ENCODE data around the gene RPUSD1. TPM values are rescaled to one million over a fixed set of nuclear protein-coding genes. Genes with fewer than 3 reads are reported as not detected.
"Not testable (repeated sequence)": the region's sequence is repeated elsewhere in the genome, so short reads cannot be mapped to it uniquely, and the experiment has no call there.

RPUSD1 gene
- total RNA-seq, 1 donor from 2014 or later: 31.1 TPM

GRCh38 chr16:764184-764750, 23.9 kb downstream of the RPUSD1 start:
- no peak for DNase-seq

DNA sequence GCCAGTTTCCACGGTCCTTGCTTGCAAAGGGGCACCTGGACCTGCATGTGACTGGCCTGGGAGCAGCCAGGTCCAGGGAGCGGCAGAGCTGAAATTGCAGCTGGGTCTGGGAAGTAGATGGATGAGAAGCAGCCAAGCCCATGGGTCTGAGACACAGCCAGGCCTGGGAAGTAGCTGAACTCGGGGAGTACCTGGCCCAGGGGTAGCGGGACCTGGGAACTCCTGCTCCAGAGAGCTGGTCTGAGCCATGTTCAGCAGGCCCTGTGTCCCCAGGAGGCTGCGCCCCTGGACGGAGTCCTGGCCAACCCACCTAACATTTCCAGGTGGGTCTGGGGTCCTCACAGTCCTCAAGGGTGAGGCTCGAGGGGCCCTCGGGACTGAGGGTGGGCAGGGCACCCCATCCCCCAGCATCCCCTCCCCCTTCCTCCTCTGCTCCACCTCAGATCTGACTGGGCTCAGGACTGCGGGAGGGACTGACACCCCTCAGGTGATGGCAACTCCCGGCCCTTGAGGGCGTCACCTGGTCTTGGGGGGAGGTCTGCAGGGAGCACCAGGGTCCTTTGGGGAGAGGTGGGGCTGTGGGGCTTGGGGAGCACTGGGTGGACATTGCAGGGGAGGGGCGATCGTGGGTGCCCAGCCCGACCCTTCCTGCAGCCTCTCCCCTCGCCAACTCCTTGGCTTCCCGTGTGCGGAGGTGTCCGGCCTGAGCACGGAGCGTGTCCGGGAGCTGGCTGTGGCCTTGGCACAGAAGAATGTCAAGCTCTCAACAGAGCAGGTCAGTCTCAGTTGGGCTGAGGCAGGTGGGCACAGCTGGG, 24.6 kb downstream of the RPUSD1 start:
- no peak for DNase-seq

DNA sequence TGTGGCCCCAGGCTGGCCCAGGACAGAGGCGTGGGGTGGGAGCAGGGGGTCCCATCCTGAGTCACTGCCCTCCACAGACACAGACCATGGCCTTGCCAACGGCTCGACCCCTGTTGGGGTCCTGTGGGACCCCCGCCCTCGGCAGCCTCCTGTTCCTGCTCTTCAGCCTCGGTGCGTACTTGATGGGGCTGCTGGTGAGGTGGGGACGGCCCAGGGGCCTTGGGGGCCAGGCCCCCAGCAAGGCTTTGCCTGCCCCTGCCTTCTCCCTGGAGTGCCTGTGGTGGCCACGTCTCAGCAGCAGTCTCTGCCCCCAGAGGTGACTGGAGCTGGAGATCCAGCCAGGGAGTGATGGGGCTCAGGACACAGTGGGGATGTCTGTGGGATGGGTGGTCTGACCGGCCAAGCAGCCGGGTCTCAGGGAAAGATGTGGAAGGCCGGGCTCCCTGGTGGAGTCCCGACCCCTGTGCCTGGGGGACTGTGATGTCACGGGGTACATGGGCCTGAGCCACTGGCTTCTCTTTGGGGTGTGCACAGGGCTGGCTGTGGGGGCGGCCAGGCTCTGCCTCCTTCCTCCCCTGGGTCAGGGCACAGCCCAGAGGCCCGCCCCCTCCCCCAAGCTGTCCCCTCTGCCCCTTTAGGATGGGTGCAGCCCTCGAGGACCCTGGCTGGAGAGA, 25.4 kb downstream of the RPUSD1 start:
- no peak for DNase-seq

GRCh38 chr16:761625-762513, 26.3 kb downstream of the RPUSD1 start:
- DNase-seq: no peak

DNA sequence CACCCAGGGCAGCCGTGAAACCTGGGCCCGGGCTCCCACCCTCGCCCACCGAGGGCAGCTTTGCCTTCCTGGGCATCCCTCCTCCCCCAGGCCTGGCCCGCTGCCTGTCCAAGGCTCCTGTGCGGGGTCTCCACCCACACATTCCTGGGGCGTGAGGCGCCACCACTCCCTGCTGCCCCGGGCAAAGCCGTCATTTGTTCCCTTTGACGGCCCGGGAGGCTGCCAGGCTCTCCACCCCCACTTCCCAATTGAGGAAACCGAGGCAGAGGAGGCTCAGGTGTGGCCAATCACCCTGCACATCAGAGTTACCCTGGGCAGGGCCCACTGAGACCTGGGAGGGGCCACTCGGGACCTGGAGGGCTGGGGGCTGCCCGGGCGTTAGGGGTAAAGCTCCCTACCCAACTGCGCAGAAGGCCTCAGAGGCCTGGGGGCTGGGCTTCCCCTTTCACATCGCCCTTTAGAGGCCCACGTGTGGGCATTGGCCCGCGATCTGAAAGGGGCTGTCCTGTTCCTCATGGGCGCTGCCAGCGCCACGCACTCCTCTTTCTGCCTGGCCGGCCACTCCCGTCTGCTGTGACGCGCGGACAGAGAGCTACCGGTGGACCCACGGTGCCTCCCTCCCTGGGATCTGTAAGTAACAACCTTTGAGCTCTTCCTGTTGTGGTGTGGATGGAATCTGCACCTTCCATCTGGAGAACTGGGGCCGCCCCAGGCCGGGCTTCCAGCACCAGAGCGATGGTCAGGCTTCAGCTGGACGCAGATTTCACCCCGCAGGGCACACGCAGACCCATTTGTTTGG, 27.4 kb downstream of the RPUSD1 start, which contains the start of gene MSLN:
MSLN (plus strand) TSS at position 190 of the 799 bp plus-strand sequence. CDS start 1,947 bp downstream, outside the sequence.
- DNase-seq: no peak

DNA sequence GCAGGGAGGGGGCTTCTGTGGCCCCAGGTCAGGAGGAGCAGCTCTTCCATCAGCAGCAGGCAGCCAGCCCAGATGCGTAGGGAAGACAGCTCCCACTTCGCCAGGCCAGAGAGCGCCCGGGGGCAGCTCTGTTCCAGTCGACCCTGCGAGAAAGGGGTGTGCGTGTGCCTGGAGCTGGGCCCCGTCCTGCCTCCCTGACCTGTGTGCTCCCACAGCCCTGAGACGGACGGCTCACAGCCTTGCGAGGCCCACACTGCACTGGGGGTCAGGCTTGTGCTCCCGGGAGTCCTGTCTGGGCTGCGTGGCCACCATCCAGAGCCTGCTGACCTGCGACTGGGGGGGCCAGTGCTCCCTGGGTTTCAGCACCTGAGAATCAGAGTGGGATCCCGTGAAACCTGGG, 28.1 kb downstream of the RPUSD1 start:
- no peak for DNase-seq

- DNase-seq: no peak
Observed at GRCh38 chr16:759110-759910, 28.9 kb downstream of the RPUSD1 start.

GRCh38 chr16:756428-756827, 31.8 kb downstream of the RPUSD1 start:
- no peak for DNase-seq

- no peak for DNase-seq
Observed at GRCh38 chr16:754656-755055, 33.5 kb downstream of the RPUSD1 start.

DNA sequence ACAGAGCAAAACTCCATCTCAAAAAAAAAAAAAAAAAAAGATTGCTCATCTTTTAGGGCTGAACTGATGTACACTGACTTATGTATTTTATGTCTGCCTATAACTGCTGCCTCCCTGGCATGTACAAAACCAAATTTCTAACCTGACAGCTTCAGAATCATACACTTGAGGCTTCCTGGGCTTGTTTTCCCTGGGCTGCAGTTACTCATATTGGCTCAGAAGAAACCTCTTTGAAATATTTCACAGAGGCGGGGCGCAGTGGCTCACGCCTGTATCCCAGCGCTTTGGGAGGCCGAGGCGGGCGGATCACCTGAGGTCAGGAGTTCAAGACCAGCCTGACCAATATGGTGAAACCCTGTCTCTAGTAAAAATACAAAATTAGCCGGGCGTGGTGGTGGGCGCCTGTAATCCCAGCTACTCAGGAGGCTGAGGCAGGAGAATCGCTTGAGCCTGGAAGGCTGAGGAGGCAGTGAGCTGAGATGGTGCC, 34.0 kb downstream of the RPUSD1 start:
- not testable (repeated sequence) for DNase-seq

- no peak for DNase-seq
Observed at GRCh38 chr16:752007-752312, 36.2 kb downstream of the RPUSD1 start.

DNA sequence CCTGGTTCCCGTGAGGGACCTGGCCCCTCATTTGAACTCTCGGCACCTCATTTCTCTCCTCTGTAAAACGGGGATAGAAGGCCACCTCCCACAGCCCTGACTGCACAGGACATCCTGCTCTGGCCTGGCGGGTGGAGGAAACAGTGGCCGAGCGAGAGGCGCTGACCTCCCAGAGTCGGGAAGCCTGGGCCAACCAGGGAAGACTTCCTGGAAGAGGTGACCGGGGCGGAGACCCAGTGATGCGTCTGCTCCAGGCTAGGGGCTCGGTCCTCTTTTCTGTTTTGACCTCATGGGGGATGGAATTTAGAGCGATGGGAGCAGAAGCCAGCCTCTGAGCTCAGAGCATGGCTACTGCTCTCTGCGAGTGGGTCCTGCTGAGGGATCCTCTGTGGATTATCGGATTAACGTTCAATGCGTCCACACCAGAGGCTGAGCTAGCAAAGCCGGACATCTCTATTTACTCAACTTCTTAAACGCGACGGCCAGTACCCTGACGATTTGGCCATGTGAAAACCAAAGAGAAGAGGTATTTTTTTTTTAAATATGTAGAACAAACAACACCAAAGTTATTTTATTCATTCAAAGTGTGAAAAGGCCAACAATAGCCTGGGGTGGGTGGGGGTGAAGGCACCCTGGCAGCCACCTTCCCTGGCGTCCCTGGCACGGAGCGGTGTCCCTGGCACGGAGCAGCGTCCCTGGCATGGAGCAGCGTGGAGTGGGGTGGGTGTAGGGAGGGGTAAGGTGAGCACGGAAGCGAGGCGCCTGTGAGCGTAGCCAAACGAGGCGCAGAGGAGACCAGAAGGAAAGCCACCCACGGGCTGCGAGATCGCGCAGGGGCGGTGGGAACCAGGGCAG, 36.8 kb downstream of the RPUSD1 start:
- DNase-seq: no peak

DNA sequence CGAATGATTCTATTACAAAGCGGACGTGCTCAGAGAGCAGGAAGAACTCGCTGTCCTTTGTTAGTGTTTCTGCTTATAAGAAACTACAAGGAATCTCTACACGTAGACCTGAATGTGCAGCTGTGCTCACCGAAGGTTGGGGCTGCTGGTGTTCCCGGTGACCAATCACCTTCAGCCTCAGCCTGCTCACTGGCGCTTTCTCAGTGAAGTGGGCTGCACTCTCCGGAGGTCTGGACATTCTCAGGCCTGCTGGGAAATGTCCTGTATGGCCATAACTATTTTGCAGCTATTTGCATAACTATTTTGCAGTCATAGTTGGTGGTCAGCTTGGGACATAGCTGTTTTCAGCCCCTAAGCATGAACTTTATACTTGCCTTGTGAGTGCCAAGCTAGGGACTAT, 37.7 kb downstream of the RPUSD1 start:
- DNase-seq: no peak

DNA sequence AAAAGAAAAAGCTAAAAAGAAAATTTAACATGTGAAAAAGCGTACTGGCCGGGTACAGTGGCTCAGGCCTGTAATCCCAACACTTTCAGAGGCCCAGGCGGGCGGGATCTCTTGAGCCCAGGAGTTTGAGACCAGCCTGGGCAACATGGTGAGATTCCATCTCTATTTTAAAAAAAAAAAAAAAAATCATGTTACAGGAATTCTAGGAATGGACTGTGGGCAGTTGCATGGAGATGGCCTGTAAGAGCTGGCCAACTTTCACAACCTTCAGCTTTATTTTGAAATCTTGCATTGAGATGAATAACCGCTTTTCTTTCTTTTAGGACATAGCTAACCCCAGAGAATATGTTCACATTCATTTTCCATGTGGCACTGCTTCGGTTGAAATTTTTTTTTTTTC, 39.2 kb downstream of the RPUSD1 start:
- DNase-seq: no peak

DNA sequence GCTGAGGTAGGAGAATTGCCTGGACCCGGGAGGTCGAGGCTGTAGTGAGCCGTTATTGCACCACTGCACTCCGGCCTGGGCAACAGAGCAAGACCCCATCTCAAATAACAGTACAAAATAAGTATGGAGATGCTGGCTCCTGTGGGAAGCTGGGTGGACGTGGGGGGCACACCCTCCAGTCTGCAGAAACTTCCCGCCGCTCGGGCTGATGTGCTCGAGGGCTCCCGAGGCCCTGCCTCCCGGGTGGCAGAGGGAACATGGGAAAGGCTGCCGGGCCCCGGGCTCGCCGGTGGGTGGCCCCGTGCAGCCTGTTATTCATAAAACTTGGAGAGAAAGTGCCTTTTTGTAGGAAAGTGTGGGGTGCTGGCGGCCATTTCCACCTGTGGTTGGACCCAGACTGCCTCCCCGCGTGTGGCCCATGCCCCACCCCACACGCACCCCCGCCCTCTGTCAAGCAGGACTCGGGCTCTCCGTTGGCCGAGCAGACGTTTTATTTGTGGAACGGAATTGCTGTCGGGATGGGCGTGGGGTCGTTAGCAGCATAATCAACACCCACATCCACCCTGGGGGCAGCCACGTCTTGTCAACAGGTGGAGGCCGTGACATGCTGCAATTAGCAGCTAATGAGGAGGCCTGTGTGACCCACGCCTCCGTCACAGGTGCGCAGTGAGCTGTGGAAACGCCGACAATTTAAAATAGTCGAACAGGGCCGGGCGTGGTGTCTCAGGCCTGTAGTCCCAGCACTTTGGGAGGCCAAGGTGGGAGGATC, 40.0 kb downstream of the RPUSD1 start:
- no peak for DNase-seq

- DNase-seq: no peak
Observed at GRCh38 chr16:746637-747036, 41.5 kb downstream of the RPUSD1 start.

DNA sequence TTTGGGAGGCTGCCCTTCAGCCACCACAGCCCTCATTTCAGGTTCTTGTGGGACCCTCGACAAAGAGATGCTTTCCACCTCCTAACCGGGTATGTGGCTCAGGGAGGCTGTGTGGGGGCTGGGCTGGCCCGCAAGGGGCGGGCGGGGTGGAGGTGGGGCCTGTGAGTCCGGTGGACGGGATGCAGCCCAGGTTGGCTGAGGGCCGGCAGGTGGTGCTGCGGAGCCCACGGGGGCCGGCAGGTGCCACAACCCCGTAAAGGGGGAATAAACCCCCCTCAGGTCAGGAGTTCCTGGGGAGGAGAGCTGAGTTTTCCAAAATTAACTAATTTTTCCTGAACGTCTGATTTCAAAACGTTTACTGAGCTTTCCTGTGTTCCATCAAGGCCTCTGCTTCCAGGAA, 42.4 kb downstream of the RPUSD1 start:
- DNase-seq: peak; percentile 20

DNA sequence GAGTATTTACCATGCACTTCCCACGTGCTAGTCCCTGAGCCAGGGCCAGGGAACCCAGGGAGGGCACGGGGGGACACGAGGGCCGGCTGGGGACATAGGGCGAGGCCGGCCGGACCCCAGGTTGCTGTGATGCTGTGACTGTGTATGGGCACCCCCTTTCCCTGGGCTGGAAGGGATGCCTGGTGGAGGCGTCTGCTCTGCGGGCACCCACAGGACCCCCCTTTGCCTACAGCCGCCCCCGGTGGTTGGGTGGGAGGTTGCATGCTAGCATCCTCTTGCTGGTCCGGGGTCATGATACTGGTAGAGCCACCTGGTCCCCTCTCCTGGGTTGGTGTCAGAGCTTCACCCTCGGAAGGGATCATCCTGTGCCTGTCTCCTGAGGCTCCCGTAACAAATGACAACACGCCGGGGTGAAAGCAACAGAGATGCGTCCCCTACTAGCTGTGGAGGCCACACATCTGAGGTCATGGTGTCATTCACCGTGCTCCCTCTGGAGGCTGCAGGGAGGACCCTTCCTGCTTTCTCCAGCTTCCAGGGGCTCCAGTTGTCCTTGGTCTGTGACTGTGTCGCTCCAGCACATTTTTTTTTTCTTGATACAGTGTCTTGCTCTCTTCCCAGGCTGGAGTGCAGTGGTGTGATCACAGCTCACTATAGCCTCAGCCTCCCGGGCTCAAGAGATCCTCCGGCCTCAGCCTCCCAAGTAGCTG, 44.2 kb downstream of the RPUSD1 start:
- no peak for DNase-seq

DNA sequence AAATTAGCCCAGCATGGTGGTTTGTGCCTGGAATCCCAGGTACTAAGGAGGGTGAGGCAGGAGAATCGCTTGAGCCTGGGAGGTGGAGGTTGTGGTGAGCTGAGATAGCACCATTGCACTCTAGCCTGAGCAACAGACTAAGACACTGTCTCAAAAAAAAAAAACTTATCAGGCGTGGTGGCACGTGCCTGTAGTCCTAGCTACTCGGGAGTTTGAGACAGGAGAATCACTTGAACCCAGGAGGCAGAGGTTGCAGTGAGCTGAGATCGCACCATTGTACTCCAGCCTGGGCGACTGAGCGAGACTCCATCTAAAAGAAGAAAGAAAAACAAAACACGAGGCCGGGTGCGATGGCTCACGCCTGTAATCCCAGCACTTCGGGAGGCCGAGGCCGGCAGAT, 45.3 kb downstream of the RPUSD1 start:
- DNase-seq: not testable (repeated sequence)

Data from dermis blood vessel endothelial cell (primary cell).